ENCODE measurements around the gene KRTAP5-1. TPM values are rescaled to one million over a fixed set of nuclear protein-coding genes. Genes with fewer than 3 reads are reported as not detected.

The KRTAP5-1 gene
- total RNA-seq, 1 experiment from 2014 or later: not detected

DNA sequence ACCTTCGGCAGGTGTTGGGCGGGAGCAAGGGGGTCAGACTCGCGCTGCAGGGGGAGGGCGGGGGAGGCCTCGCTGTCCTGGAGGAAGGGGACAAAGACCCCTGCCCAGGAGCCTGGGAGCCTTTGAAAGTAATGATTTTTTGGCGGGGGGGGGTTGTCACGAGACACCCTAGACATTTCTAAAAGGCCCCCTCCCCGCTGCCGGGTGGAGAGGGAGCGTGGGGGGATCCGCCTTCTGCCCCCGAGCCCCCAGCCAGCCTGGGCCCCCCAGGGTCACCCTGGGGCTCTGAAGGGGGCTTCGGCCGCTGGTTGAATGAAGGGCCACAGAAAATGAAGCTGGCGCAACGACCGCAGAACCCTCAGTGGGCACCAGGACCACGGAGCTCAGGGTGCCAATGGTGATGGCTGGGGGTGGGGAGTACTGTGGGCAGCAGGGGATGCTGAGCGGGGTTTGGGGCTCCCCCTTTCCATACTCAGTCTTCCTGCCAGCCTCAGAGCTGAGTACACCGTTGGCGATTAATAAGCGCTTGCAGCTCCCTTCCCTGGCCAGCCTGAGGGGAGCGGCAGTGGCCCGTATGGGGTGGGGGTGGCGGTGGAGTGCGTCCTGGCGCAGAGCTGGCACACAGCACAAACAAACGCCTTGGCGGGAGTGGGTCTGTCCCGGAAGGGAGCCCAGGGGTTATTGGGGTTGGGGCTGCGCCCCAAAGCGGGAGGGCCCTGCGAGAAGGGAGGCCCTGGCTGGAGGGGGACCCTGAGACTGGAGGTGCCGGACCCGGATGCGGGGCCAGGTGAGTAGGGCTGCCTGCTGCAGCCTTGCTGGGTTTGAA, 11.8 kb downstream of the KRTAP5-1 start:
- no peak for DNase-seq
- peaks cover 5% of the 10 kb centered on the region for H3K9me3 Mint-ChIP-seq (ENCODE audit: unreplicated experiment)
- no peaks in the 10 kb centered on the region for H3K36me3 ChIP-seq (ENCODE audit: control insufficient read depth, insufficient read depth, low read length)

DNA sequence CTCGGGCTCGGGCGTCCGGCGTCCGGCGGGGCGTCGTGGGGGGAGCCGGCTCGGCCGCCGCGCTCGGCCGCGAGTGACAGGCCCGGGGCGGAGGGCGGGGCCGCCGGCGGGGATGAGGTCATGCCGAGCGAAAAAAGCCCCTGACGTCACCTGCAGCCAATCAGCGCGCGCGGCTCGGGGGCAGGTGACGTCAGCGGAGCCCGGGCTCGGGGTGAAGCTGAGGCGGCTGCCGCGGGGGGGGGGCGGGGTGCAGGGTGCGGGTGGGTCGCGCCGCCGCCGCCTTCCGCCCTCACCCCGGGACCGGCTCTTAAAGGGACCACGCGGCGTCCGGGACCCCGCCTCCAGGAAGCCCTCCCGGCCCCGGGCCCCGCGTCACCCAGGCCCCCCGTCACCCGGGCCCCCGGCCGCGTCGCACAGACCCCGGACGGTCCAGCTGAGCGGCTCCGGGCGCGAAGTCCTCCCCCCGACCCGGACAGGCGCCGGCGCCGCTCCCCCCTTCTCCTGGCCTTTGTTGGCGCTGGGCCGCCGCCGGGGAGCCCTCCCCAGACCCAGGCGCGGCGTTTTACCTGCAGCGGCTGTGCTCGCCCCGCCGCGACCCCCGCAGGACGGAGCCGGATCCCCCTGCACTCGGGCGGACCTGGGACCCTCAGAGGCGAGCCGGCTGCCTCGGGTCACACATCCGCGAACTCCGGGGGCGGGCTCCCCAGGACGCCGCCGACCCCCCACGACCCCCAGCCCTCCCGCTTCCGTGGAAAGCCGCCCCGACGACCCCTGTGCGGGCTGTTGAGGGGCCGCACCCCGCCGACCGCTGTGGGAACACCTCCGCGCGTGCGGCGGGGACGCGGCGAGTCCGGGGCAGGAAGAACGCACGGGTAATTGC, 12.6 kb downstream of the KRTAP5-1 start, which contains the start of gene DUSP8:
Gene DUSP8, minus strand, starts transcription at position 75 of the 880 bp plus-strand sequence. CDS start 6,445 bp downstream, outside the sequence.
- H3K27me3 Mint-ChIP-seq (ENCODE audit: insufficient read depth, unreplicated experiment): no peaks in the 10 kb centered on the region
- peaks cover 6% of the 10 kb centered on the region for H3K4me1 Mint-ChIP-seq (ENCODE audit: low read depth, unreplicated experiment)
- Histone ChIP-seq H3K36me3 (ENCODE audit: control insufficient read depth, insufficient read depth, low read length) (no peaks in the 10 kb centered on the region), H3K4me1 (peaks cover 14% of the 10 kb centered on the region; the same call in 1 of the 2 replicates), H3K27me3 (replicated peaks; ENCODE audit: control insufficient read depth, insufficient read depth, low read length) (peaks cover 2% of the 10 kb centered on the region), H3K9me3 (no peaks in the 10 kb centered on the region; the same call in 1 of the 2 replicates), H3K4me3 (ENCODE audit: low read depth, low read length) (peak within 1 kb of the TSS; percentile 57)
- no peaks in the 10 kb centered on the region for H3K9me3 Mint-ChIP-seq (ENCODE audit: unreplicated experiment)
- DNase-seq: peak; percentile 86 to 93
- ChIA-PET CTCF (interaction anchor here (0.6 to 3.8 kb wide), 2 partner anchors 26 to 78 kb away, joined by 4 to 138 read pairs; no protein-coding TSS in a partner anchor), POLR2A (interaction anchor here (0.5 to 0.8 kb wide), 4 partner anchors 26 to 638 kb away, joined by 3 to 4 read pairs (median 4); no protein-coding TSS in a partner anchor)
- H3K4me3 Mint-ChIP-seq (ENCODE audit: unreplicated experiment): peak within 1 kb of the TSS; percentile 70
- TF ChIP-seq, protein P1, sequence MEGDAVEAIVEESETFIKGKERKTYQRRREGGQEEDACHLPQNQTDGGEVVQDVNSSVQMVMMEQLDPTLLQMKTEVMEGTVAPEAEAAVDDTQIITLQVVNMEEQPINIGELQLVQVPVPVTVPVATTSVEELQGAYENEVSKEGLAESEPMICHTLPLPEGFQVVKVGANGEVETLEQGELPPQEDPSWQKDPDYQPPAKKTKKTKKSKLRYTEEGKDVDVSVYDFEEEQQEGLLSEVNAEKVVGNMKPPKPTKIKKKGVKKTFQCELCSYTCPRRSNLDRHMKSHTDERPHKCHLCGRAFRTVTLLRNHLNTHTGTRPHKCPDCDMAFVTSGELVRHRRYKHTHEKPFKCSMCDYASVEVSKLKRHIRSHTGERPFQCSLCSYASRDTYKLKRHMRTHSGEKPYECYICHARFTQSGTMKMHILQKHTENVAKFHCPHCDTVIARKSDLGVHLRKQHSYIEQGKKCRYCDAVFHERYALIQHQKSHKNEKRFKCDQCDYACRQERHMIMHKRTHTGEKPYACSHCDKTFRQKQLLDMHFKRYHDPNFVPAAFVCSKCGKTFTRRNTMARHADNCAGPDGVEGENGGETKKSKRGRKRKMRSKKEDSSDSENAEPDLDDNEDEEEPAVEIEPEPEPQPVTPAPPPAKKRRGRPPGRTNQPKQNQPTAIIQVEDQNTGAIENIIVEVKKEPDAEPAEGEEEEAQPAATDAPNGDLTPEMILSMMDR (IDR thresholded peaks at IDR 0.05; ENCODE audit: insufficient read depth in 1 of 2, low read depth in 1 of 2, low read length in 1 of 2, severe bottlenecking in 1 of 2, unreplicated experiment in 1 of 2): no peak
- no peak within 1 kb of the TSS for H3K27ac Mint-ChIP-seq (ENCODE audit: unreplicated experiment)
- H3K36me3 Mint-ChIP-seq (ENCODE audit: insufficient read depth, unreplicated experiment): no peaks in the 10 kb centered on the region
- BruUV-seq (replicated peaks): TSS peak; percentile 40
- intact Hi-C loops (cut with micrococcal nuclease; ENCODE audit: unreplicated experiment): loop anchor here (5.0 kb wide), 1 partner anchor 460 kb away; no protein-coding TSS in a partner anchor

More for the DNA sequence above, 11.8 kb downstream of the KRTAP5-1 start:
- peaks cover 2% of the 10 kb centered on the region for H3K27me3 ChIP-seq (replicated peaks; ENCODE audit: control insufficient read depth, insufficient read depth, low read length)
- Mint-ChIP-seq H3K4me3 (ENCODE audit: unreplicated experiment) (peak overlapping the region; percentile 70), H3K4me1 (ENCODE audit: low read depth, unreplicated experiment) (peaks cover 6% of the 10 kb centered on the region), H3K27me3 (ENCODE audit: insufficient read depth, unreplicated experiment) (no peaks in the 10 kb centered on the region), H3K27ac (ENCODE audit: unreplicated experiment) (no peak overlapping the region), H3K36me3 (ENCODE audit: insufficient read depth, unreplicated experiment) (no peaks in the 10 kb centered on the region)
- intact Hi-C loops (cut with micrococcal nuclease; ENCODE audit: unreplicated experiment): loop anchor here (5.0 kb wide), 1 partner anchor 461 kb away; no protein-coding TSS in a partner anchor
- peak overlapping the region; percentile 57 for H3K4me3 ChIP-seq (ENCODE audit: low read depth, low read length)
- TF ChIP-seq, protein P1 (IDR thresholded peaks at IDR 0.05; ENCODE audit: insufficient read depth in 1 of 2, low read depth in 1 of 2, low read length in 1 of 2, severe bottlenecking in 1 of 2, unreplicated experiment in 1 of 2): no peak
- peaks cover 7% of the 10 kb centered on the region; the same call in 1 of the 2 replicates for H3K9me3 ChIP-seq
- no TSS peak for BruUV-seq (replicated peaks)
- peaks cover 14% of the 10 kb centered on the region; the same call in 1 of the 2 replicates for H3K4me1 ChIP-seq
- ChIA-PET POLR2A (interaction anchor here (0.5 kb wide), 1 partner anchor 73 kb away, joined by 3 read pairs; no protein-coding TSS in a partner anchor), CTCF (interaction anchor here (0.6 to 3.8 kb wide), 5 partner anchors 17 to 27 kb away, joined by 5 to 138 read pairs (median 21); no protein-coding TSS in a partner anchor)

Data from Caco-2 (cell line).